Neural cell (in vitro differentiated cells): Measurements from ENCODE around the gene CASZ1. TPM values are rescaled to one million over a fixed set of nuclear protein-coding genes. Genes with fewer than 3 reads are reported as not detected.

Source experiments
- H2AFZ ChIP-seq: fragments of 200-600, 300-800 bp; sonication (generic), shearing (Covaris generic); 2 replicates; pipeline ENCODE4 v1.6.0; 2014; ENCODE audit warnings: low read depth, mild to moderate bottlenecking, antibody characterized with exemption, low read length, moderate library complexity
- H3F3A ChIP-seq: fragments of 200-600 bp; shearing (Covaris generic); 2 replicates; pipeline ENCODE4 v1.6.1; 2016; ENCODE audit warnings: mild to moderate bottlenecking, moderate library complexity, mixed read lengths, antibody characterized with exemption, low read length; ENCODE audit not compliant: insufficient read depth, poor library complexity, severe bottlenecking
- H3K27ac ChIP-seq: fragments of 200-600, 300-800 bp; sonication (generic), shearing (Covaris generic); 2 replicates; pipeline ENCODE4 v1.5.1; 2014; ENCODE audit warnings: mild to moderate bottlenecking, low read length, moderate library complexity
- H3K27me3 ChIP-seq: fragments of 300-800, 200-600 bp; sonication (generic), shearing (Covaris generic); 2 replicates; pipeline ENCODE4 v1.6.0; 2014; ENCODE audit warnings: mild to moderate bottlenecking, low read depth, low read length, moderate library complexity; ENCODE audit not compliant: insufficient read depth
- H3K36me3 ChIP-seq: fragments of 300-800, 200-600 bp; sonication (generic), shearing (Covaris generic); 2 replicates; pipeline ENCODE4 v1.5.1; 2014; ENCODE audit warnings: mild to moderate bottlenecking, antibody characterized with exemption, low read length, moderate library complexity; ENCODE audit not compliant: insufficient read depth
- H3K4me2 ChIP-seq: fragments of 300-800, 200-600 bp; sonication (generic), shearing (Covaris generic); 2 replicates; pipeline ENCODE4 v1.6.0; 2014; ENCODE audit warnings: mild to moderate bottlenecking, low read length
- H3K4me3 ChIP-seq: fragments of 300-800, 200-600 bp; sonication (generic), shearing (Covaris generic); 2 replicates; pipeline ENCODE4 v1.5.1; 2014; ENCODE audit warnings: mild to moderate bottlenecking, low read length, moderate library complexity
- H3K79me2 ChIP-seq: fragments of 200-600 bp; shearing (Covaris generic); replicated peaks from 2 replicates; pipeline ENCODE4 v1.6.0; 2014; ENCODE audit warnings: mild to moderate bottlenecking, low read length, moderate library complexity; ENCODE audit not compliant: insufficient read depth
- H3K9ac ChIP-seq: fragments of 300-800, 200-600 bp; sonication (generic), shearing (Covaris generic); 2 replicates; pipeline ENCODE4 v1.6.1; 2016; ENCODE audit warnings: mild to moderate bottlenecking, low read length, mixed read lengths
- H3K9me2 ChIP-seq: fragments of 200-600 bp; shearing (Covaris generic); 2 replicates; pipeline ENCODE4 v1.6.1; 2016; ENCODE audit warnings: mild to moderate bottlenecking, low read length, mixed read lengths; ENCODE audit not compliant: insufficient read depth
- H3K9me3 ChIP-seq: fragments of 200-600, 300-800 bp; sonication (generic), shearing (Covaris generic); 2 replicates; pipeline ENCODE4 v1.6.1; 2016; ENCODE audit warnings: mild to moderate bottlenecking, mixed run types, low read length, moderate library complexity, mixed read lengths
- H4K20me1 ChIP-seq: fragments of 200-600 bp; shearing (Covaris generic); 2 replicates; pipeline ENCODE4 v1.6.1; 2016; ENCODE audit warnings: mild to moderate bottlenecking, mixed run types; ENCODE audit not compliant: insufficient read depth
- EP300 ChIP-seq: fragments of 450-650 bp; conservative IDR thresholded peaks from 2 replicates; pipeline ENCODE4 v1.6.1; 2014; ENCODE audit warnings: antibody characterized with exemption, mild to moderate bottlenecking, moderate library complexity; ENCODE audit not compliant: poor library complexity, severe bottlenecking
- EZH2 ChIP-seq: fragments of 200-600, 300-800 bp; shearing (Covaris generic), sonication (generic); IDR thresholded peaks from 2 replicates; pipeline ENCODE4 v1.6.1; 2014; ENCODE audit warnings: antibody characterized with exemption, low read length, borderline replicate concordance, mild to moderate bottlenecking; ENCODE audit not compliant: insufficient read depth, poor library complexity, severe bottlenecking
- MXI1 ChIP-seq: fragments of 450-650 bp; conservative IDR thresholded peaks from 2 replicates; pipeline ENCODE4 v1.6.1; 2014; ENCODE audit warnings: antibody characterized with exemption, mild to moderate bottlenecking; ENCODE audit not compliant: poor library complexity, severe bottlenecking
- POLR2AphosphoS5 ChIP-seq: IDR thresholded peaks from 2 replicates; pipeline ENCODE4 v1.6.1; 2012
- RAD21 ChIP-seq: fragments of 450-650 bp; conservative IDR thresholded peaks from 2 replicates; pipeline ENCODE4 v1.6.1; 2014; ENCODE audit warnings: antibody characterized with exemption, mild to moderate bottlenecking, moderate library complexity
- SMC3 ChIP-seq: fragments of 450-650 bp; conservative IDR thresholded peaks from 2 replicates; pipeline ENCODE4 v1.6.1; 2014; ENCODE audit warnings: antibody characterized with exemption, mild to moderate bottlenecking, moderate library complexity; ENCODE audit not compliant: poor library complexity
- TAF1 ChIP-seq: IDR thresholded peaks from 2 replicates; pipeline ENCODE4 v1.6.1; 2012; ENCODE audit warnings: low read depth
- polyA plus RNA-seq: library from polyadenylated mRNA; depleted of rRNA; stranded (reverse); fragments of >200 nt; gene quantifications from 2 replicates; pipeline ENCODE4 v1.2.3, GENCODE V29; 2014
- TF ChIP-seq, protein P1 (sequence below): fragments of 450-650 bp; IDR thresholded peaks from 2 replicates; pipeline ENCODE4 v1.5.1; 2014; ENCODE audit warnings: antibody characterized with exemption, mild to moderate bottlenecking, moderate library complexity; ENCODE audit not compliant: poor library complexity, severe bottlenecking
- TF ChIP-seq, protein P2 (sequence below): IDR thresholded peaks from 2 replicates; pipeline ENCODE4 v1.6.1; 2012; ENCODE audit warnings: borderline replicate concordance

Gene CASZ1
- polyA plus RNA-seq, 1 donor from 2014 or later, result 0.27 TPM

DNA sequence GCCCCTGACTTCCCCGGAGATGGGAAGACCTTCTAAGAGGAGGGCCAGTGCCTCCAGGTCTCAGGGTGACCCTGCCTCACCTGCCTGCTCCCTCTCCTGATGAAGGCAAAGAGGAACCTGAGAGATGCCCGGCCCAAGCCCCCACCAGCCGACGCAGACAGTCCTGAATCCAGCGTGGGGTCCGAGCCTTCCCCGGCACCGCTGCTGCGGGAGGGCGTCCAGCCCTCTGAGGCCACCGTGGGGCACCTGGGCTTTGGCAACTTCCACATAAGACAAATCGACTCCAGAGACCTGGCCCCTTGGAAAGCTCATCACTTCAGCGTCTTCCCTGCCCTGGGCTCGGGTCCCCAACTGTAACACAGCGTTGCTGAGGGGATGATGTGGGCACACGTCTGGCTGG lies 122.2 kb downstream of the CASZ1 start:
- H3K9me2 ChIP-seq, result no peaks in the 10 kb centered on the region
- H3K36me3 ChIP-seq, result no peaks in the 10 kb centered on the region
- H3K9ac ChIP-seq, result no peak overlapping the region
- TF ChIP-seq EP300, result no peak
- TF ChIP-seq EZH2, result no peak
- TF ChIP-seq POLR2AphosphoS5, result no peak
- no peak for TF ChIP-seq RAD21
- TF ChIP-seq, protein P1, sequence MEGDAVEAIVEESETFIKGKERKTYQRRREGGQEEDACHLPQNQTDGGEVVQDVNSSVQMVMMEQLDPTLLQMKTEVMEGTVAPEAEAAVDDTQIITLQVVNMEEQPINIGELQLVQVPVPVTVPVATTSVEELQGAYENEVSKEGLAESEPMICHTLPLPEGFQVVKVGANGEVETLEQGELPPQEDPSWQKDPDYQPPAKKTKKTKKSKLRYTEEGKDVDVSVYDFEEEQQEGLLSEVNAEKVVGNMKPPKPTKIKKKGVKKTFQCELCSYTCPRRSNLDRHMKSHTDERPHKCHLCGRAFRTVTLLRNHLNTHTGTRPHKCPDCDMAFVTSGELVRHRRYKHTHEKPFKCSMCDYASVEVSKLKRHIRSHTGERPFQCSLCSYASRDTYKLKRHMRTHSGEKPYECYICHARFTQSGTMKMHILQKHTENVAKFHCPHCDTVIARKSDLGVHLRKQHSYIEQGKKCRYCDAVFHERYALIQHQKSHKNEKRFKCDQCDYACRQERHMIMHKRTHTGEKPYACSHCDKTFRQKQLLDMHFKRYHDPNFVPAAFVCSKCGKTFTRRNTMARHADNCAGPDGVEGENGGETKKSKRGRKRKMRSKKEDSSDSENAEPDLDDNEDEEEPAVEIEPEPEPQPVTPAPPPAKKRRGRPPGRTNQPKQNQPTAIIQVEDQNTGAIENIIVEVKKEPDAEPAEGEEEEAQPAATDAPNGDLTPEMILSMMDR, result no peak
- no peak for TF ChIP-seq MXI1
- no peak for TF ChIP-seq TAF1
- TF ChIP-seq SMC3, result no peak
- TF ChIP-seq, protein P2, sequence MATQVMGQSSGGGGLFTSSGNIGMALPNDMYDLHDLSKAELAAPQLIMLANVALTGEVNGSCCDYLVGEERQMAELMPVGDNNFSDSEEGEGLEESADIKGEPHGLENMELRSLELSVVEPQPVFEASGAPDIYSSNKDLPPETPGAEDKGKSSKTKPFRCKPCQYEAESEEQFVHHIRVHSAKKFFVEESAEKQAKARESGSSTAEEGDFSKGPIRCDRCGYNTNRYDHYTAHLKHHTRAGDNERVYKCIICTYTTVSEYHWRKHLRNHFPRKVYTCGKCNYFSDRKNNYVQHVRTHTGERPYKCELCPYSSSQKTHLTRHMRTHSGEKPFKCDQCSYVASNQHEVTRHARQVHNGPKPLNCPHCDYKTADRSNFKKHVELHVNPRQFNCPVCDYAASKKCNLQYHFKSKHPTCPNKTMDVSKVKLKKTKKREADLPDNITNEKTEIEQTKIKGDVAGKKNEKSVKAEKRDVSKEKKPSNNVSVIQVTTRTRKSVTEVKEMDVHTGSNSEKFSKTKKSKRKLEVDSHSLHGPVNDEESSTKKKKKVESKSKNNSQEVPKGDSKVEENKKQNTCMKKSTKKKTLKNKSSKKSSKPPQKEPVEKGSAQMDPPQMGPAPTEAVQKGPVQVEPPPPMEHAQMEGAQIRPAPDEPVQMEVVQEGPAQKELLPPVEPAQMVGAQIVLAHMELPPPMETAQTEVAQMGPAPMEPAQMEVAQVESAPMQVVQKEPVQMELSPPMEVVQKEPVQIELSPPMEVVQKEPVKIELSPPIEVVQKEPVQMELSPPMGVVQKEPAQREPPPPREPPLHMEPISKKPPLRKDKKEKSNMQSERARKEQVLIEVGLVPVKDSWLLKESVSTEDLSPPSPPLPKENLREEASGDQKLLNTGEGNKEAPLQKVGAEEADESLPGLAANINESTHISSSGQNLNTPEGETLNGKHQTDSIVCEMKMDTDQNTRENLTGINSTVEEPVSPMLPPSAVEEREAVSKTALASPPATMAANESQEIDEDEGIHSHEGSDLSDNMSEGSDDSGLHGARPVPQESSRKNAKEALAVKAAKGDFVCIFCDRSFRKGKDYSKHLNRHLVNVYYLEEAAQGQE, result no peak
- no peaks in the 10 kb centered on the region for H3K9me3 ChIP-seq
- H3K27me3 ChIP-seq, result no peaks in the 10 kb centered on the region
- H3K4me3 ChIP-seq, result no peak overlapping the region
- no peaks in the 10 kb centered on the region for H4K20me1 ChIP-seq
- H3F3A ChIP-seq, result no peaks in the 10 kb centered on the region
- H3K79me2 ChIP-seq, result no peaks in the 10 kb centered on the region
- no peak overlapping the region for H3K27ac ChIP-seq
- H3K4me2 ChIP-seq, result no peak overlapping the region
- H2AFZ ChIP-seq, result no peak overlapping the region

DNA sequence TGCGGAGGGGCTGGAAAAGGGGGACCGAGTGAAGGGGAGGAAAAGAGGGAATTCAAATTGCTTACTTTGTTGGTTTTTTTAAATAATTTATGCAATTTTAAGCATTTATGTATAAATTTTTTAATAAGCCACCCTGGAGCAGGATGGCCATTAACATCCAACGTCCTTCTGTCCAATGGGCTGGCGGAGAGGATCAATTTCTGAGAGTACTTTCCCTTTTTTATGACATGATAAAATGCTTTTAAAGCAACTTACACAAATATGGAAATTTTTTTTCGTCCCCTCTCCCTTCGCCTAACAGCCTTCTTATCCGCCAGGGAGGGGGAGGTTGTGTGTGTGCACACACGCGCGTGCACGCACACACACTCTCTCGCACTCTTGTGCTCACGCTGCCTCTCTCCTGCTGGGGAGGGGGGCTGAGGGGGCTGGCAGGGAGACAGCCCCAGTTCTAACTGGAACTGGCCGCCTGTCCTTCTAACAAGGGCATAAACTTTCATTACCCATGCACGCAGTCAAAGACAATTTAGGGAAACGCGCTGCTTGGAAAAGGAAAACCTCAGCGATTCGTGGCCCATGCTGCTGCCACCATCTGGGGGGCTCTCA lies 123.2 kb downstream of the CASZ1 start:
- H3K27ac ChIP-seq, result no peak overlapping the region
- H3K9ac ChIP-seq, result no peak overlapping the region
- H3K4me3 ChIP-seq, result no peak overlapping the region
- no peaks in the 10 kb centered on the region for H3K27me3 ChIP-seq
- H3K9me3 ChIP-seq, result no peaks in the 10 kb centered on the region
- TF ChIP-seq EZH2 (no peak), RAD21 (no peak), POLR2AphosphoS5 (no peak)
- TF ChIP-seq, protein P1, result no peak
- TF ChIP-seq, protein P2, result no peak
- no peaks in the 10 kb centered on the region for H3K9me2 ChIP-seq
- no peaks in the 10 kb centered on the region for H3F3A ChIP-seq
- H3K4me2 ChIP-seq, result no peak overlapping the region
- H4K20me1 ChIP-seq, result no peaks in the 10 kb centered on the region
- H2AFZ ChIP-seq, result no peak overlapping the region
- H3K36me3 ChIP-seq, result no peaks in the 10 kb centered on the region
- H3K79me2 ChIP-seq, result no peaks in the 10 kb centered on the region
